MM.1S (cell line): Measurements from ENCODE around the gene CNR1.

Experiments
- DNase-seq: peaks from one replicate; pipeline ENCODE4 v3.0.0-alpha.2; 2015
- H2AFZ ChIP-seq: fragments of 300-600 bp; sonication (generic); 2 replicates; pipeline ENCODE4 v1.6.0; 2016; ENCODE audit warnings: antibody characterized with exemption, low read length
- H3F3A ChIP-seq: fragments of 300-600 bp; sonication (generic); 2 replicates; pipeline ENCODE4 v1.6.1; 2016; ENCODE audit warnings: mild to moderate bottlenecking, antibody characterized with exemption, low read length, moderate library complexity, mixed read lengths; ENCODE audit not compliant: insufficient read depth
- H3K27ac ChIP-seq: fragments of 300-600 bp; sonication (generic); 2 replicates; pipeline ENCODE4 v1.5.1; 2016; ENCODE audit warnings: mild to moderate bottlenecking, low read length
- H3K27me3 ChIP-seq: fragments of 300-600 bp; sonication (generic); replicated peaks from 2 replicates; pipeline ENCODE4 v1.6.0; 2016; ENCODE audit warnings: low read length; ENCODE audit not compliant: insufficient read depth
- H3K36me3 ChIP-seq: fragments of 300-600 bp; sonication (generic); replicated peaks from 2 replicates; pipeline ENCODE4 v1.6.1; 2016; ENCODE audit warnings: mild to moderate bottlenecking, low read length, mixed read lengths; ENCODE audit not compliant: insufficient read depth
- H3K4me1 ChIP-seq: fragments of 300-600 bp; sonication (generic); 2 replicates; pipeline ENCODE4 v1.6.1; 2016; ENCODE audit warnings: low read length, mixed read lengths
- H3K4me2 ChIP-seq: fragments of 300-600 bp; sonication (generic); 2 replicates; pipeline ENCODE4 v1.6.0; 2016; ENCODE audit warnings: low read depth, low read length
- H3K4me3 ChIP-seq: fragments of 300-600 bp; sonication (generic); 2 replicates; pipeline ENCODE4 v1.5.1; 2016; ENCODE audit warnings: low read length, mixed read lengths
- H3K79me2 ChIP-seq: fragments of 300-600 bp; sonication (generic); 2 replicates; pipeline ENCODE4 v1.6.1; 2016; ENCODE audit warnings: mixed run types, low read length, mixed read lengths
- H3K9ac ChIP-seq: fragments of 300-600 bp; sonication (generic); 2 replicates; pipeline ENCODE4 v1.6.1; 2016; ENCODE audit warnings: low read length, mixed read lengths
- H3K9me2 ChIP-seq: fragments of 300-600 bp; sonication (generic); replicated peaks from 2 replicates; pipeline ENCODE4 v1.6.1; 2016; ENCODE audit warnings: mild to moderate bottlenecking, low read length, mixed read lengths; ENCODE audit not compliant: insufficient read depth
- H3K9me3 ChIP-seq: fragments of 300-600 bp; sonication (generic); replicated peaks from 2 replicates; pipeline ENCODE4 v1.6.1; 2016; ENCODE audit warnings: mild to moderate bottlenecking, low read length, mixed read lengths; ENCODE audit not compliant: insufficient read depth
- H4K20me1 ChIP-seq: fragments of 300-600 bp; sonication (generic); 2 replicates; pipeline ENCODE4 v1.6.1; 2016; ENCODE audit warnings: mild to moderate bottlenecking, low read length, moderate library complexity, mixed read lengths; ENCODE audit not compliant: insufficient read depth
- EZH2 ChIP-seq: fragments of 300-600 bp; sonication (generic); optimal IDR thresholded peaks from 2 replicates; pipeline ENCODE3; 2017; ENCODE audit warnings: low read depth, mild to moderate bottlenecking, antibody characterized with exemption, low read length, mixed read lengths
- EZH2phosphoT487 ChIP-seq: fragments of 300-600 bp; sonication (generic); IDR thresholded peaks from 2 replicates; pipeline ENCODE4 v1.6.1; 2018; ENCODE audit warnings: antibody characterized with exemption, low read length
- TF ChIP-seq, protein P1 (sequence below): fragments of 300-600 bp; sonication (generic); IDR thresholded peaks from 2 replicates; pipeline ENCODE4 v1.5.1; 2016; ENCODE audit warnings: antibody characterized with exemption, low read length, mixed read lengths

The CNR1 gene

DNA sequence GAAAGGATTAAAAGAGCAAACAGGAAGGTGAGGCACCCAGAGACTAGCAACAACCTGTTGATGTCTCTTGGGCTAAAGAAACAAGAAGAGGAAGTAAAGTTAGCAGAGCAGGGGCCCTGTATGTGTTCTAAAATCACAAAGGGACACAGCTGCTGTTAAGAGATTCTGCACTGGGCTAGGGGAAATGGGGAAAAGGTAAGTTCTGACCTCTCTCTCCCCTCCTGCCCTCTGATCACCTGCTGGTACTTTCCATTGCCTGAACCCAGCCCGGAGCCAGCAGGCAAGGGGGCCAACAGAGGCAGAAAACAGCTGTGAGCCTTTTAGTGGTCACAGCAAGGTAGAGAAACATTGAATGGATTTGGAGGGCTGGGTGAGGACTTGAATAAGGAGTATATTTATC, 13.5 kb upstream of the CNR1 start:
- Histone ChIP-seq H3K36me3 (no peaks in the 10 kb centered on the region), H3K9me3 (no peaks in the 10 kb centered on the region), H3F3A (peaks cover 16% of the 10 kb centered on the region; the same call in 1 of the 2 replicates), H3K9ac (no peak overlapping the region), H3K27ac (peak overlapping the region; percentile 63; the same call in 1 of the 2 replicates), H3K27me3 (no peaks in the 10 kb centered on the region), H3K9me2 (no peaks in the 10 kb centered on the region), H4K20me1 (no peaks in the 10 kb centered on the region), H3K4me3 (peak overlapping the region; percentile 41; the same call in 1 of the 2 replicates), H3K4me2 (peak overlapping the region; percentile 55), H2AFZ (peak overlapping the region; percentile 62; the same call in 1 of the 2 replicates), H3K4me1 (peaks cover 13% of the 10 kb centered on the region), H3K79me2 (no peaks in the 10 kb centered on the region)
- no peak for TF ChIP-seq EZH2
- no peak for TF ChIP-seq EZH2phosphoT487
- TF ChIP-seq, protein P1, sequence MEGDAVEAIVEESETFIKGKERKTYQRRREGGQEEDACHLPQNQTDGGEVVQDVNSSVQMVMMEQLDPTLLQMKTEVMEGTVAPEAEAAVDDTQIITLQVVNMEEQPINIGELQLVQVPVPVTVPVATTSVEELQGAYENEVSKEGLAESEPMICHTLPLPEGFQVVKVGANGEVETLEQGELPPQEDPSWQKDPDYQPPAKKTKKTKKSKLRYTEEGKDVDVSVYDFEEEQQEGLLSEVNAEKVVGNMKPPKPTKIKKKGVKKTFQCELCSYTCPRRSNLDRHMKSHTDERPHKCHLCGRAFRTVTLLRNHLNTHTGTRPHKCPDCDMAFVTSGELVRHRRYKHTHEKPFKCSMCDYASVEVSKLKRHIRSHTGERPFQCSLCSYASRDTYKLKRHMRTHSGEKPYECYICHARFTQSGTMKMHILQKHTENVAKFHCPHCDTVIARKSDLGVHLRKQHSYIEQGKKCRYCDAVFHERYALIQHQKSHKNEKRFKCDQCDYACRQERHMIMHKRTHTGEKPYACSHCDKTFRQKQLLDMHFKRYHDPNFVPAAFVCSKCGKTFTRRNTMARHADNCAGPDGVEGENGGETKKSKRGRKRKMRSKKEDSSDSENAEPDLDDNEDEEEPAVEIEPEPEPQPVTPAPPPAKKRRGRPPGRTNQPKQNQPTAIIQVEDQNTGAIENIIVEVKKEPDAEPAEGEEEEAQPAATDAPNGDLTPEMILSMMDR, result peak; percentile 35
- peak; percentile 64 for DNase-seq

DNA sequence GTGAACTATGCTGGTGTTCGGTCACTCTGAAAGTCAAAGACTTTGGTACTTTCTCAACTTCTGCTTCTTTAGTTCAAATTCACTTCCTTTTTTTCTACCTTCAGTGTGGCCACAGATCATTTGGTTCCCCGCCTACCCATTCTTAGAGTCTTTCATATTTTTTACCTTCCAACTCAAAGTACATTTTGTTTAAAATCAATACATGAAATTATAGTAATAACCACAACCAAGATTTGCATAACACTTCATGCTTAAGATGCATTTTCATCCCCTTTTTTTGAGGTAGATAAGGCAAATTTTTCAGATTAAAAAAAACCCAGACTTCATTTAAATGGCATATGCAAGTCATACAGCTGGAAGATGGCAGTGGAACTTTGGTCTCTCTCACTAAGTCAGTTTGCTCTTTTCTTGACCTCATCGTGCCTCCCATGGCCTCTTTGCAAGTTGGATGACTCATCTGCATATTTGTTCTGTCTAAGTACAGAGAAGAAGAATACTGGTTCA, 11.9 kb upstream of the CNR1 start:
- no peak for DNase-seq
- H3K4me2 ChIP-seq, result no peak overlapping the region

DNA sequence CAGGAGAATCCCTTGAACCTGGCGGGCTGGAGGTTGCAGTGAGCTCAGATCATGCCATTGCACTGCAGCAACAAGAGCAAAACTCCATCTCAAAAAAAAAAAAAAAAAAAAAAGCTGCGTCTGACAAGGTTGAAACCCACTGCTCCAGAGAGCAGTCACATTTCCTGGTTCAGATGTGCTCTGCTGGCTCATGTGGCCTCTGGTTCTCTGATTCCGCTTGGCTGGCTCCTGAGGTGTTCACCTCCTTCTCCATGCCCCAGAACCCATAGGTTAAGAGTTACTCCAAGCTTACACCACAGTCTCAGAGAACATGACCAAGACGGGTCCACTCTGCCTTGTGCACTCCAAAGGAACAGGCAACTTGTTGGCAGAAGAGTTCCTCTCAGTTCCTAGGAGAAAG, 8.8 kb upstream of the CNR1 start:
- H4K20me1 ChIP-seq, result no peaks in the 10 kb centered on the region
- no peak overlapping the region for H3K4me3 ChIP-seq
- no peak for TF ChIP-seq EZH2phosphoT487
- no peak for TF ChIP-seq EZH2
- TF ChIP-seq, protein P1, result no peak
- H3K4me2 ChIP-seq, result no peak overlapping the region
- no peak overlapping the region for H2AFZ ChIP-seq
- no peak overlapping the region for H3K27ac ChIP-seq
- H3K9ac ChIP-seq, result no peak overlapping the region
- no peaks in the 10 kb centered on the region for H3K79me2 ChIP-seq
- H3F3A ChIP-seq, result peaks cover 13% of the 10 kb centered on the region; the same call in 1 of the 2 replicates
- no peaks in the 10 kb centered on the region for H3K36me3 ChIP-seq
- H3K9me3 ChIP-seq, result no peaks in the 10 kb centered on the region
- H3K9me2 ChIP-seq, result no peaks in the 10 kb centered on the region
- DNase-seq, result no peak
- no peaks in the 10 kb centered on the region for H3K27me3 ChIP-seq
- peaks cover 13% of the 10 kb centered on the region for H3K4me1 ChIP-seq

More for the DNA sequence above, 11.9 kb upstream of the CNR1 start:
- peaks cover 13% of the 10 kb centered on the region for H3K4me1 ChIP-seq
- TF ChIP-seq EZH2 (no peak), EZH2phosphoT487 (no peak)
- TF ChIP-seq, protein P1, result no peak
- peaks cover 16% of the 10 kb centered on the region; the same call in 1 of the 2 replicates for H3F3A ChIP-seq
- H2AFZ ChIP-seq, result no peak overlapping the region
- H3K36me3 ChIP-seq, result no peaks in the 10 kb centered on the region
- no peaks in the 10 kb centered on the region for H4K20me1 ChIP-seq
- H3K9me2 ChIP-seq, result no peaks in the 10 kb centered on the region
- H3K27me3 ChIP-seq, result no peaks in the 10 kb centered on the region
- H3K79me2 ChIP-seq, result no peaks in the 10 kb centered on the region
- H3K9me3 ChIP-seq, result no peaks in the 10 kb centered on the region
- H3K4me3 ChIP-seq, result no peak overlapping the region
- H3K27ac ChIP-seq, result no peak overlapping the region
- H3K9ac ChIP-seq, result no peak overlapping the region
